Pulmonary artery endothelial cell (primary cell): ENCODE data around the gene PLEKHO2. TPM values are rescaled to one million over a fixed set of nuclear protein-coding genes. Genes with fewer than 3 reads are reported as not detected.

ENCODE experiments used
- DNase-seq: peaks from one replicate; pipeline ENCODE4 v3.0.0-alpha.2; 2011; ENCODE audit warnings: low read depth, low spot score
- total RNA-seq: library from RNA; depleted of rRNA; stranded (reverse); fragments of >200 nt; gene quantifications from 2 replicates; pipeline ENCODE4 v1.2.3, GENCODE V29; 2014

Gene PLEKHO2
- total RNA-seq, 1 donor from 2014 or later = 27.4 TPM

- no peak for DNase-seq
These were observed 51.2 kb downstream of the PLEKHO2 start for GRCh38 chr15:64892847-64893403.

GRCh38 chr15:64893481-64894394, 52.0 kb downstream of the PLEKHO2 start:
- DNase-seq = peak; percentile 91

GRCh38 chr15:64894395-64895056, 52.8 kb downstream of the PLEKHO2 start:
- no peak for DNase-seq

GRCh38 chr15:64895285-64896065, 53.8 kb downstream of the PLEKHO2 start:
- no peak for DNase-seq

GRCh38 chr15:64896371-64897069, 54.8 kb downstream of the PLEKHO2 start:
- DNase-seq = no peak

GRCh38 chr15:64897345-64897985, 55.8 kb downstream of the PLEKHO2 start:
- DNase-seq = no peak

- DNase-seq = no peak
These were observed 56.7 kb downstream of the PLEKHO2 start for GRCh38 chr15:64898406-64898805.

- DNase-seq = no peak
These were observed 59.4 kb downstream of the PLEKHO2 start for GRCh38 chr15:64901141-64901540.

- no peak for DNase-seq
These were observed 60.2 kb downstream of the PLEKHO2 start for GRCh38 chr15:64901914-64902313.

GRCh38 chr15:64902863-64903262, 61.1 kb downstream of the PLEKHO2 start:
- DNase-seq = no peak

GRCh38 chr15:64903326-64903950, 61.7 kb downstream of the PLEKHO2 start:
- DNase-seq = no peak

- no peak for DNase-seq
These were observed 62.5 kb downstream of the PLEKHO2 start for GRCh38 chr15:64904189-64904588.

- no peak for DNase-seq
These were observed 63.6 kb downstream of the PLEKHO2 start for GRCh38 chr15:64905119-64905831.

GRCh38 chr15:64905941-64906340, 64.2 kb downstream of the PLEKHO2 start:
- no peak for DNase-seq

- DNase-seq = no peak
These were observed 64.7 kb downstream of the PLEKHO2 start for GRCh38 chr15:64906402-64906801.

- no peak for DNase-seq
These were observed 66.3 kb downstream of the PLEKHO2 start for GRCh38 chr15:64907991-64908390.

- DNase-seq = no peak
These were observed 67.8 kb downstream of the PLEKHO2 start for GRCh38 chr15:64909546-64909945.

- no peak for DNase-seq
These were observed 69.8 kb downstream of the PLEKHO2 start, which contains the start of gene ANKDD1A for GRCh38 chr15:64911311-64912186. Gene ANKDD1A, plus strand, starts transcription at chr15:64911902. Its CDS starts 29 bp downstream, at chr15:64911931.
